DND-41 (cell line): Measurements from ENCODE around the gene SOX5.

ENCODE experiments used
- CTCF ChIP-seq: IDR thresholded peaks from 2 replicates; pipeline ENCODE4 v1.5.1; 2012; ENCODE audit warnings: borderline replicate concordance, low read length, moderate library complexity, mild to moderate bottlenecking; ENCODE audit not compliant: poor library complexity, severe bottlenecking; ENCODE audit errors: extremely low read depth
- EZH2 ChIP-seq: IDR thresholded peaks from 3 replicates; pipeline ENCODE4 v1.6.1; 2012; ENCODE audit warnings: borderline replicate concordance, low read depth, mild to moderate bottlenecking, moderate library complexity, low read length, inconsistent platforms; ENCODE audit not compliant: severe bottlenecking

GRCh38 chr12:23763724-23764123 lies 185.7 kb downstream of the SOX5 start:
- no peak for TF ChIP-seq CTCF
- TF ChIP-seq EZH2, result no peak
